Caco-2 (cell line): ENCODE results near the gene FGF19. TPM values are rescaled to one million over a fixed set of nuclear protein-coding genes. Genes with fewer than 3 reads are reported as not detected.
A peak's percentile ranks its signal among the peaks of the same experiment; 100 is the strongest.

ENCODE experiments used
- BruUV-seq: library from RNA; stranded (reverse); fragments of 400-500 nt; replicated peaks from 2 replicates; lab custom pipeline; 2021; lab: Mats Ljungman, UMichigan
- CTCF ChIA-PET: fragments of 300-600 bp; sonication (Branson Sonifier 250); formaldehyde crosslinking; loops from one replicate; lab custom pipeline; 2022; ENCODE audit warnings: antibody characterized with exemption; lab: Charles Lee
- POLR2A ChIA-PET: fragments of 300-600 bp; sonication (Branson Sonifier 250); formaldehyde crosslinking; loops from one replicate; lab custom pipeline; 2022; ENCODE audit warnings: antibody characterized with exemption; lab: Charles Lee
- DNase-seq, 2 experiments: peaks; one replicate each; pipeline versions ENCODE4 v3.0.0 to v3.0.0-alpha.2; 2020 to 2022
- H3K27me3 ChIP-seq: replicated peaks from 2 replicates; pipeline ENCODE4 v1.6.0; 2011; ENCODE audit warnings: low read length; ENCODE audit not compliant: control insufficient read depth, insufficient read depth
- H3K36me3 ChIP-seq: 2 replicates; pipeline ENCODE4 v1.5.1; 2011; ENCODE audit warnings: low read length; ENCODE audit not compliant: control insufficient read depth, insufficient read depth
- H3K4me1 ChIP-seq: fragments of 250-450 bp; sonication (Bioruptor Pico); 2 replicates; pipeline ENCODE4 v1.5.1; 2020; ENCODE audit warnings: mild to moderate bottlenecking
- H3K4me3 ChIP-seq: 2 replicates; pipeline ENCODE4 v1.5.1; 2011; ENCODE audit warnings: low read depth, mild to moderate bottlenecking, control low read depth, low read length
- H3K9me3 ChIP-seq: fragments of 250-450 bp; sonication (Bioruptor Pico); 2 replicates; pipeline ENCODE4 v1.5.1; 2020; ENCODE audit warnings: mild to moderate bottlenecking, moderate library complexity
- H3K27ac Mint-ChIP-seq: one replicate; pipeline ENCODE4 v1.8.0; 2022; ENCODE audit warnings: mixed read lengths; ENCODE audit not compliant: unreplicated experiment
- H3K27me3 Mint-ChIP-seq: one replicate; pipeline ENCODE4 v1.8.0; 2022; ENCODE audit warnings: mixed read lengths; ENCODE audit not compliant: insufficient read depth, unreplicated experiment
- H3K36me3 Mint-ChIP-seq: one replicate; pipeline ENCODE4 v1.8.0; 2022; ENCODE audit warnings: mild to moderate bottlenecking, mixed read lengths; ENCODE audit not compliant: insufficient read depth, unreplicated experiment
- H3K4me1 Mint-ChIP-seq: one replicate; pipeline ENCODE4 v1.8.0; 2022; ENCODE audit warnings: low read depth, mixed read lengths; ENCODE audit not compliant: unreplicated experiment
- H3K4me3 Mint-ChIP-seq: one replicate; pipeline ENCODE4 v1.8.0; 2022; ENCODE audit warnings: mild to moderate bottlenecking, moderate library complexity, mixed read lengths; ENCODE audit not compliant: unreplicated experiment
- H3K9me3 Mint-ChIP-seq: one replicate; pipeline ENCODE4 v1.8.0; 2022; ENCODE audit warnings: mixed read lengths; ENCODE audit not compliant: unreplicated experiment
- intact Hi-C: fragments of 100-400 bp; cut with micrococcal nuclease; formaldehyde crosslinking; loops from one replicate; pipeline ENCODE4 v1.10.0; 2022; ENCODE audit not compliant: unreplicated experiment
- total RNA-seq: library from RNA; stranded (reverse); gene quantifications from 2 replicates; pipeline ENCODE4 v1.2.3, GENCODE V29; 2022
- TF ChIP-seq, protein P1 (sequence below), 2 experiments: fragments of 200-600 bp in 1 of 2; IDR thresholded peaks; 1 replicate in 1 of 2; 2 replicates in 1 of 2; pipeline versions ENCODE4 v1.5.1 to v1.8.0; 2011 to 2022; ENCODE audit warnings: antibody characterized with exemption in 1 of 2, control low read depth in 1 of 2, inconsistent platforms in 1 of 2, low read depth in 1 of 2, low read length in 1 of 2, mild to moderate bottlenecking in 1 of 2, moderate library complexity in 1 of 2; ENCODE audit not compliant: insufficient read depth in 1 of 2, severe bottlenecking in 1 of 2, unreplicated experiment in 1 of 2

FGF19 gene
- total RNA-seq, 1 experiment from 2014 or later, result 1.7 TPM

DNA sequence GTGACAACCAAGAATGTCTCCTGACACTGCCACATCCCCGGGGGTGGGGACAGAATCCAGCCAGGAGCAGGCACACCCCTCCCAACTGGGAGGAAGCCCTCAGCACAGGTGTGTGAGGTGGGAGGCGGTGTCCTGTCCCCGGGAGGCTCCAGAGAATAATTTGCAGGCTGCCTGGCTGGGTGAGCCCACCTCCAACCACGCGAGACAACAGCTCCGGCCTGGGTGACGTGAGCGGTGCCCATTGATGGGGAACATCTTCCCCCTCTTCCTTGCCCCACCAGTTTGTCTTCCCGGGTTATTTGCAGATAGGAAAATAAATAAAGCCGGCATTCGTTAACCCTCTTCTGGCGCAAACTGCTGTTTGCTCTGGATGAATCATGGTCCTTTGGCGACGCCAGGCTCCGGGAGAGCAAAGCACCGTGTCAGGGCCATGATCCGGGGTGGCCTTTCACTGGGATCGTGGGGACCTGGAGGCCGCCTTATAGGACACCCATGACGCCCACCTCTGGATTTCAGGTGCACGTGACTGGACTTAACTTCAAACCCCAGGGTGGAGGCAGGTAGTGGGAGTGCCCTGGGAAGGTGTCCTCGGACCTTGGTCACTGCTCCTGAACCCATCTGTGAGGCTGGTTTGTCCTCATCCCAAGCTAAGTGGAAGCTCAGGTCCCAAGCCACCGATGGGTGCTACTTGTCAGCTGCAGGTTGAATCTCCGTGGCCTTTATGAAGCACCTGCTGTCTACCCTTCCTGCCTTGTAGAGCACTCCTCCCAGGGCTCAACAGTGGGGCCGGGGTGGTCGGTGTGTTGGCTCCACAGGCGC, 49.0 kb downstream of the FGF19 start:
- ChIA-PET POLR2A (interaction anchor here (1.3 kb wide), 1 partner anchor 16 kb away, joined by 7 read pairs; no protein-coding TSS in a partner anchor), CTCF (interaction anchor here (0.5 to 5.6 kb wide), 6 partner anchors 10 to 616 kb away, joined by 3 to 44 read pairs (median 5); partner anchors contain the start of gene PPFIA1)

DNA sequence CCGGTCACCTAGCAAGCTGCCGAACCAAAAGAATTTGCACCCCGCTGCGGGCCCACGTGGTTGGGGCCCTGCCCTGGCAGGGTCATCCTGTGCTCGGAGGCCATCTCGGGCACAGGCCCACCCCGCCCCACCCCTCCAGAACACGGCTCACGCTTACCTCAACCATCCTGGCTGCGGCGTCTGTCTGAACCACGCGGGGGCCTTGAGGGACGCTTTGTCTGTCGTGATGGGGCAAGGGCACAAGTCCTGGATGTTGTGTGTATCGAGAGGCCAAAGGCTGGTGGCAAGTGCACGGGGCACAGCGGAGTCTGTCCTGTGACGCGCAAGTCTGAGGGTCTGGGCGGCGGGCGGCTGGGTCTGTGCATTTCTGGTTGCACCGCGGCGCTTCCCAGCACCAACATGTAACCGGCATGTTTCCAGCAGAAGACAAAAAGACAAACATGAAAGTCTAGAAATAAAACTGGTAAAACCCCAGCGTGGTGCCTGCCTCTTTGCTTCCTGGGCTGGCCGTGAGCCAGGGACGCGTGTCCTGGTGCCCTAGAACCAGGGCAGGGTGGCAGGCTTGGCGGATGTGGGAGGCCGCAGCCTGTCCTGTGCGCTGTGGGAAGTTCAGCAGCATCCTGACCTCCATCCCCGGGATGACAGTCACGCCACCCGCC, 49.7 kb downstream of the FGF19 start:
- POLR2A ChIA-PET, result no interaction called here
- Mint-ChIP-seq H3K4me1 (peaks cover 29% of the 10 kb centered on the region), H3K27ac (peak overlapping the region; percentile 14), H3K9me3 (no peaks in the 10 kb centered on the region), H3K36me3 (peaks cover 94% of the 10 kb centered on the region), H3K27me3 (no peaks in the 10 kb centered on the region), H3K4me3 (peak overlapping the region; percentile 50)
- TF ChIP-seq, protein P1, sequence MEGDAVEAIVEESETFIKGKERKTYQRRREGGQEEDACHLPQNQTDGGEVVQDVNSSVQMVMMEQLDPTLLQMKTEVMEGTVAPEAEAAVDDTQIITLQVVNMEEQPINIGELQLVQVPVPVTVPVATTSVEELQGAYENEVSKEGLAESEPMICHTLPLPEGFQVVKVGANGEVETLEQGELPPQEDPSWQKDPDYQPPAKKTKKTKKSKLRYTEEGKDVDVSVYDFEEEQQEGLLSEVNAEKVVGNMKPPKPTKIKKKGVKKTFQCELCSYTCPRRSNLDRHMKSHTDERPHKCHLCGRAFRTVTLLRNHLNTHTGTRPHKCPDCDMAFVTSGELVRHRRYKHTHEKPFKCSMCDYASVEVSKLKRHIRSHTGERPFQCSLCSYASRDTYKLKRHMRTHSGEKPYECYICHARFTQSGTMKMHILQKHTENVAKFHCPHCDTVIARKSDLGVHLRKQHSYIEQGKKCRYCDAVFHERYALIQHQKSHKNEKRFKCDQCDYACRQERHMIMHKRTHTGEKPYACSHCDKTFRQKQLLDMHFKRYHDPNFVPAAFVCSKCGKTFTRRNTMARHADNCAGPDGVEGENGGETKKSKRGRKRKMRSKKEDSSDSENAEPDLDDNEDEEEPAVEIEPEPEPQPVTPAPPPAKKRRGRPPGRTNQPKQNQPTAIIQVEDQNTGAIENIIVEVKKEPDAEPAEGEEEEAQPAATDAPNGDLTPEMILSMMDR (IDR thresholded peaks at IDR 0.05; ENCODE audit: insufficient read depth in 1 of 2, low read depth in 1 of 2, low read length in 1 of 2, severe bottlenecking in 1 of 2, unreplicated experiment in 1 of 2), result no peak
- Histone ChIP-seq H3K4me3 (no peak overlapping the region), H3K36me3 (peaks cover 3% of the 10 kb centered on the region; the same call in 1 of the 2 replicates), H3K4me1 (peaks cover 42% of the 10 kb centered on the region), H3K27me3 (no peaks in the 10 kb centered on the region), H3K9me3 (no peaks in the 10 kb centered on the region)
- no TSS peak for BruUV-seq
- DNase-seq, result peak in 1 of 2 experiments; percentile 29
- CTCF ChIA-PET, result interaction anchor here (0.6 kb wide), 1 partner anchor 21 kb away, joined by 3 read pairs; no protein-coding TSS in a partner anchor
- intact Hi-C loops, result no loop called here

More for the DNA sequence above, 49.0 kb downstream of the FGF19 start:
- intact Hi-C loops, result loop anchor here (5.0 kb wide), 2 partner anchors 213 to 553 kb away; no protein-coding TSS in a partner anchor
- TF ChIP-seq, protein P1 (IDR thresholded peaks at IDR 0.05; ENCODE audit: insufficient read depth in 1 of 2, low read depth in 1 of 2, low read length in 1 of 2, severe bottlenecking in 1 of 2, unreplicated experiment in 1 of 2), result no peak
- Histone ChIP-seq H3K4me1 (peaks cover 42% of the 10 kb centered on the region), H3K36me3 (peaks cover 3% of the 10 kb centered on the region; the same call in 1 of the 2 replicates), H3K4me3 (no peak overlapping the region), H3K27me3 (no peaks in the 10 kb centered on the region), H3K9me3 (no peaks in the 10 kb centered on the region)
- peak overlapping the region; percentile 50 for H3K4me3 Mint-ChIP-seq
- BruUV-seq, result no TSS peak
- no peaks in the 10 kb centered on the region for H3K9me3 Mint-ChIP-seq
- DNase-seq, result peak; percentile 67 to 71
- peaks cover 35% of the 10 kb centered on the region for H3K4me1 Mint-ChIP-seq
- H3K27ac Mint-ChIP-seq, result peak overlapping the region; percentile 14
- H3K36me3 Mint-ChIP-seq, result peaks cover 87% of the 10 kb centered on the region
- no peaks in the 10 kb centered on the region for H3K27me3 Mint-ChIP-seq

DNA sequence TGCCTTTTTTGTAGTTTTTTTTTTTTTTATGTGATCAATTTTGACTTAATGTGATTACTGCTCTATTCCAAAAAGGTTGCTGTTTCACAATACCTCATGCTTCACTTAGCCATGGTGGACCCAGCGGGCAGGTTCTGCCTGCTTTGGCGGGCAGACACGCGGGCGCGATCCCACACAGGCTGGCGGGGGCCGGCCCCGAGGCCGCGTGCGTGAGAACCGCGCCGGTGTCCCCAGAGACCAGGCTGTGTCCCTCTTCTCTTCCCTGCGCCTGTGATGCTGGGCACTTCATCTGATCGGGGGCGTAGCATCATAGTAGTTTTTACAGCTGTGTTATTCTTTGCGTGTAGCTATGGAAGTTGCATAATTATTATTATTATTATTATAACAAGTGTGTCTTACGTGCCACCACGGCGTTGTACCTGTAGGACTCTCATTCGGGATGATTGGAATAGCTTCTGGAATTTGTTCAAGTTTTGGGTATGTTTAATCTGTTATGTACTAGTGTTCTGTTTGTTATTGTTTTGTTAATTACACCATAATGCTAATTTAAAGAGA, 50.3 kb downstream of the FGF19 start:
- no peak overlapping the region for H3K4me3 Mint-ChIP-seq
- H3K27ac Mint-ChIP-seq, result no peak overlapping the region
- Histone ChIP-seq H3K4me1 (peaks cover 35% of the 10 kb centered on the region), H3K27me3 (no peaks in the 10 kb centered on the region), H3K4me3 (no peak overlapping the region), H3K36me3 (peaks cover 3% of the 10 kb centered on the region; the same call in 1 of the 2 replicates), H3K9me3 (no peaks in the 10 kb centered on the region)
- no TSS peak for BruUV-seq
- intact Hi-C loops, result no loop called here
- no peaks in the 10 kb centered on the region for H3K9me3 Mint-ChIP-seq
- H3K4me1 Mint-ChIP-seq, result peaks cover 29% of the 10 kb centered on the region
- ChIA-PET CTCF (interaction anchor here (0.7 kb wide), 1 partner anchor 523 kb away, joined by 3 read pairs; no protein-coding TSS in a partner anchor), POLR2A (no interaction called here)
- peaks cover 100% of the 10 kb centered on the region for H3K36me3 Mint-ChIP-seq
- TF ChIP-seq, protein P1 (IDR thresholded peaks at IDR 0.05; ENCODE audit: insufficient read depth in 1 of 2, low read depth in 1 of 2, low read length in 1 of 2, severe bottlenecking in 1 of 2, unreplicated experiment in 1 of 2), result no peak
- DNase-seq, result peak in 1 of 2 experiments; percentile 31
- no peaks in the 10 kb centered on the region for H3K27me3 Mint-ChIP-seq
